ENCODE measurements around the gene PPP4C. TPM values are rescaled to one million over a fixed set of nuclear protein-coding genes. Genes with fewer than 3 reads are reported as not detected.

PPP4C gene
- total RNA-seq, 1 donor from 2014 or later, result 124 TPM

- TF ChIP-seq CTCF (IDR thresholded peaks at IDR 0.05; ENCODE audit: partially characterized antibody, unreplicated experiment), result no peak
- peak overlapping the region; percentile 77 for H3K4me3 Mint-ChIP-seq (ENCODE audit: unreplicated experiment)
- H3K9me3 Mint-ChIP-seq (ENCODE audit: unreplicated experiment), result peaks cover 11% of the 10 kb centered on the region
- peaks cover 11% of the 10 kb centered on the region for H3K4me1 Mint-ChIP-seq (ENCODE audit: low read depth, unreplicated experiment)
- peaks cover 9% of the 10 kb centered on the region for H3K27me3 Mint-ChIP-seq (ENCODE audit: unreplicated experiment)
- peaks cover 19% of the 10 kb centered on the region for H3K36me3 Mint-ChIP-seq (ENCODE audit: unreplicated experiment)
- no peak for DNase-seq
- peak overlapping the region; percentile 82 for H3K27ac Mint-ChIP-seq (ENCODE audit: unreplicated experiment)
Measured at GRCh38 chr16:30096862-30097563, 21.2 kb downstream of the PPP4C start.

- peaks cover 2% of the 10 kb centered on the region for H3K27me3 Mint-ChIP-seq (ENCODE audit: unreplicated experiment)
- no peak overlapping the region for H3K27ac Mint-ChIP-seq (ENCODE audit: unreplicated experiment)
- H3K4me3 Mint-ChIP-seq (ENCODE audit: unreplicated experiment), result no peak overlapping the region
- no peaks in the 10 kb centered on the region for H3K4me1 Mint-ChIP-seq (ENCODE audit: low read depth, unreplicated experiment)
- TF ChIP-seq CTCF (IDR thresholded peaks at IDR 0.05; ENCODE audit: partially characterized antibody, unreplicated experiment), result no peak
- no peak for DNase-seq
- peaks cover 5% of the 10 kb centered on the region for H3K9me3 Mint-ChIP-seq (ENCODE audit: unreplicated experiment)
- peaks cover 11% of the 10 kb centered on the region for H3K36me3 Mint-ChIP-seq (ENCODE audit: unreplicated experiment)
Measured at GRCh38 chr16:30104090-30104489, 28.3 kb downstream of the PPP4C start.

- H3K27ac Mint-ChIP-seq (ENCODE audit: unreplicated experiment), result no peak overlapping the region
- no peak for DNase-seq
- H3K36me3 Mint-ChIP-seq (ENCODE audit: unreplicated experiment), result peaks cover 11% of the 10 kb centered on the region
- H3K27me3 Mint-ChIP-seq (ENCODE audit: unreplicated experiment), result peaks cover 2% of the 10 kb centered on the region
- H3K4me1 Mint-ChIP-seq (ENCODE audit: low read depth, unreplicated experiment), result no peaks in the 10 kb centered on the region
- H3K9me3 Mint-ChIP-seq (ENCODE audit: unreplicated experiment), result peaks cover 5% of the 10 kb centered on the region
- H3K4me3 Mint-ChIP-seq (ENCODE audit: unreplicated experiment), result no peak overlapping the region
- no peak for TF ChIP-seq CTCF (IDR thresholded peaks at IDR 0.05; ENCODE audit: partially characterized antibody, unreplicated experiment)
Measured at GRCh38 chr16:30104492-30104891, 28.7 kb downstream of the PPP4C start.

- Mint-ChIP-seq H3K9me3 (ENCODE audit: unreplicated experiment) (peaks cover 11% of the 10 kb centered on the region), H3K27ac (ENCODE audit: unreplicated experiment) (no peak overlapping the region), H3K4me3 (ENCODE audit: unreplicated experiment) (no peak overlapping the region), H3K36me3 (ENCODE audit: unreplicated experiment) (peaks cover 11% of the 10 kb centered on the region), H3K4me1 (ENCODE audit: low read depth, unreplicated experiment) (peaks cover 3% of the 10 kb centered on the region), H3K27me3 (ENCODE audit: unreplicated experiment) (peaks cover 5% of the 10 kb centered on the region)
- no peak for TF ChIP-seq CTCF (IDR thresholded peaks at IDR 0.05; ENCODE audit: partially characterized antibody, unreplicated experiment)
- no peak for DNase-seq
Measured at GRCh38 chr16:30108059-30108850, 32.5 kb downstream of the PPP4C start.

GRCh38 chr16:30110661-30111060, 34.9 kb downstream of the PPP4C start:
- Mint-ChIP-seq H3K9me3 (ENCODE audit: unreplicated experiment) (peaks cover 11% of the 10 kb centered on the region), H3K27me3 (ENCODE audit: unreplicated experiment) (peaks cover 3% of the 10 kb centered on the region), H3K4me3 (ENCODE audit: unreplicated experiment) (no peak overlapping the region), H3K27ac (ENCODE audit: unreplicated experiment) (peak overlapping the region; percentile 11), H3K36me3 (ENCODE audit: unreplicated experiment) (no peaks in the 10 kb centered on the region), H3K4me1 (ENCODE audit: low read depth, unreplicated experiment) (peaks cover 3% of the 10 kb centered on the region)
- DNase-seq, result no peak
- TF ChIP-seq CTCF (IDR thresholded peaks at IDR 0.05; ENCODE audit: partially characterized antibody, unreplicated experiment), result no peak
